Measurements from ENCODE around the gene PRKD2. TPM values are rescaled to one million over a fixed set of nuclear protein-coding genes. Genes with fewer than 3 reads are reported as not detected.

PRKD2 gene
- total and polyA plus RNA-seq, 2 of the 8 experiments (the other 6 are each of a cell fraction or from before 2014, with no cell fraction given) = 24.4 to 63.8 TPM

DNA sequence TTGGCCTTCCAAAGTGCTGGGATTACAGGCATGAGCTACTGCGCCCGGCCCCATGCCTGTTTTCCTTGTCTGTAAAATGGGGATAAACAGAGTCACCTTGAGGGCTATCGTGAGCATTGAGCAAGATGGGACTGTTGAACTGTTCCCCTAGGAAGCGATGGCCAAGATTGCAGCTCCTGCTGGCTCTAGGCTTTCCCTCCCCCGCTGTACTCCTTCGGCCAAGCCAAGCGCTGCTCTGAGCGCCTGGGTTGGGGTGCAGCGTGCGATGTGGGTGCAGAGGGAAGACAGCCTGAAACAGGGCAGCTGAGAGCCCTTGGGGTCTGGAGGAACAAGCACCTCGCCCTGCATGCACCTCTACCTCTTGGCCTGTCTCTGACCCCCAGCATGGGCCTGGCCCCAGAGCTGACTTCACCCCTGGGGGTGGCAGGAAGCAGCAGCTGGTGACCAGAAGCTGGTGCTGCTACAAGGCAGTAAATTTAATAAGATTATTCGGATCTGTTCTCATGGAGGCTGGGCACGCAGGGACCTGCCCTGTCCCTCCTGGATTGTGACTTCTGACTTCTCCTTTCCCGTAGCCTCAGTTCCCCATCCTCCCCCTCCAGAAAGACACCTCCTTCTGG is 86.2 kb downstream of the PRKD2 start (continued):
- TF ChIP-seq, protein P1, sequence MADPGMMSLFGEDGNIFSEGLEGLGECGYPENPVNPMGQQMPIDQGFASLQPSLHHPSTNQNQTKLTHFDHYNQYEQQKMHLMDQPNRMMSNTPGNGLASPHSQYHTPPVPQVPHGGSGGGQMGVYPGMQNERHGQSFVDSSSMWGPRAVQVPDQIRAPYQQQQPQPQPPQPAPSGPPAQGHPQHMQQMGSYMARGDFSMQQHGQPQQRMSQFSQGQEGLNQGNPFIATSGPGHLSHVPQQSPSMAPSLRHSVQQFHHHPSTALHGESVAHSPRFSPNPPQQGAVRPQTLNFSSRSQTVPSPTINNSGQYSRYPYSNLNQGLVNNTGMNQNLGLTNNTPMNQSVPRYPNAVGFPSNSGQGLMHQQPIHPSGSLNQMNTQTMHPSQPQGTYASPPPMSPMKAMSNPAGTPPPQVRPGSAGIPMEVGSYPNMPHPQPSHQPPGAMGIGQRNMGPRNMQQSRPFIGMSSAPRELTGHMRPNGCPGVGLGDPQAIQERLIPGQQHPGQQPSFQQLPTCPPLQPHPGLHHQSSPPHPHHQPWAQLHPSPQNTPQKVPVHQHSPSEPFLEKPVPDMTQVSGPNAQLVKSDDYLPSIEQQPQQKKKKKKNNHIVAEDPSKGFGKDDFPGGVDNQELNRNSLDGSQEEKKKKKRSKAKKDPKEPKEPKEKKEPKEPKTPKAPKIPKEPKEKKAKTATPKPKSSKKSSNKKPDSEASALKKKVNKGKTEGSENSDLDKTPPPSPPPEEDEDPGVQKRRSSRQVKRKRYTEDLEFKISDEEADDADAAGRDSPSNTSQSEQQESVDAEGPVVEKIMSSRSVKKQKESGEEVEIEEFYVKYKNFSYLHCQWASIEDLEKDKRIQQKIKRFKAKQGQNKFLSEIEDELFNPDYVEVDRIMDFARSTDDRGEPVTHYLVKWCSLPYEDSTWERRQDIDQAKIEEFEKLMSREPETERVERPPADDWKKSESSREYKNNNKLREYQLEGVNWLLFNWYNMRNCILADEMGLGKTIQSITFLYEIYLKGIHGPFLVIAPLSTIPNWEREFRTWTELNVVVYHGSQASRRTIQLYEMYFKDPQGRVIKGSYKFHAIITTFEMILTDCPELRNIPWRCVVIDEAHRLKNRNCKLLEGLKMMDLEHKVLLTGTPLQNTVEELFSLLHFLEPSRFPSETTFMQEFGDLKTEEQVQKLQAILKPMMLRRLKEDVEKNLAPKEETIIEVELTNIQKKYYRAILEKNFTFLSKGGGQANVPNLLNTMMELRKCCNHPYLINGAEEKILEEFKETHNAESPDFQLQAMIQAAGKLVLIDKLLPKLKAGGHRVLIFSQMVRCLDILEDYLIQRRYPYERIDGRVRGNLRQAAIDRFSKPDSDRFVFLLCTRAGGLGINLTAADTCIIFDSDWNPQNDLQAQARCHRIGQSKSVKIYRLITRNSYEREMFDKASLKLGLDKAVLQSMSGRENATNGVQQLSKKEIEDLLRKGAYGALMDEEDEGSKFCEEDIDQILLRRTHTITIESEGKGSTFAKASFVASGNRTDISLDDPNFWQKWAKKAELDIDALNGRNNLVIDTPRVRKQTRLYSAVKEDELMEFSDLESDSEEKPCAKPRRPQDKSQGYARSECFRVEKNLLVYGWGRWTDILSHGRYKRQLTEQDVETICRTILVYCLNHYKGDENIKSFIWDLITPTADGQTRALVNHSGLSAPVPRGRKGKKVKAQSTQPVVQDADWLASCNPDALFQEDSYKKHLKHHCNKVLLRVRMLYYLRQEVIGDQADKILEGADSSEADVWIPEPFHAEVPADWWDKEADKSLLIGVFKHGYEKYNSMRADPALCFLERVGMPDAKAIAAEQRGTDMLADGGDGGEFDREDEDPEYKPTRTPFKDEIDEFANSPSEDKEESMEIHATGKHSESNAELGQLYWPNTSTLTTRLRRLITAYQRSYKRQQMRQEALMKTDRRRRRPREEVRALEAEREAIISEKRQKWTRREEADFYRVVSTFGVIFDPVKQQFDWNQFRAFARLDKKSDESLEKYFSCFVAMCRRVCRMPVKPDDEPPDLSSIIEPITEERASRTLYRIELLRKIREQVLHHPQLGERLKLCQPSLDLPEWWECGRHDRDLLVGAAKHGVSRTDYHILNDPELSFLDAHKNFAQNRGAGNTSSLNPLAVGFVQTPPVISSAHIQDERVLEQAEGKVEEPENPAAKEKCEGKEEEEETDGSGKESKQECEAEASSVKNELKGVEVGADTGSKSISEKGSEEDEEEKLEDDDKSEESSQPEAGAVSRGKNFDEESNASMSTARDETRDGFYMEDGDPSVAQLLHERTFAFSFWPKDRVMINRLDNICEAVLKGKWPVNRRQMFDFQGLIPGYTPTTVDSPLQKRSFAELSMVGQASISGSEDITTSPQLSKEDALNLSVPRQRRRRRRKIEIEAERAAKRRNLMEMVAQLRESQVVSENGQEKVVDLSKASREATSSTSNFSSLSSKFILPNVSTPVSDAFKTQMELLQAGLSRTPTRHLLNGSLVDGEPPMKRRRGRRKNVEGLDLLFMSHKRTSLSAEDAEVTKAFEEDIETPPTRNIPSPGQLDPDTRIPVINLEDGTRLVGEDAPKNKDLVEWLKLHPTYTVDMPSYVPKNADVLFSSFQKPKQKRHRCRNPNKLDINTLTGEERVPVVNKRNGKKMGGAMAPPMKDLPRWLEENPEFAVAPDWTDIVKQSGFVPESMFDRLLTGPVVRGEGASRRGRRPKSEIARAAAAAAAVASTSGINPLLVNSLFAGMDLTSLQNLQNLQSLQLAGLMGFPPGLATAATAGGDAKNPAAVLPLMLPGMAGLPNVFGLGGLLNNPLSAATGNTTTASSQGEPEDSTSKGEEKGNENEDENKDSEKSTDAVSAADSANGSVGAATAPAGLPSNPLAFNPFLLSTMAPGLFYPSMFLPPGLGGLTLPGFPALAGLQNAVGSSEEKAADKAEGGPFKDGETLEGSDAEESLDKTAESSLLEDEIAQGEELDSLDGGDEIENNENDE (IDR thresholded peaks at IDR 0.05; ENCODE audit: insufficient replicate concordance, low read length) = no peak
- TF ChIP-seq CREB1 (IDR thresholded peaks at IDR 0.05) (no peak), PHF8 (conservative IDR thresholded peaks at IDR 0.05; ENCODE audit: low read depth, low read length) (no peak), TAF1 (IDR thresholded peaks at IDR 0.05; ENCODE audit: low read depth, low read length) (no peak)
- TF ChIP-seq, protein P2, sequence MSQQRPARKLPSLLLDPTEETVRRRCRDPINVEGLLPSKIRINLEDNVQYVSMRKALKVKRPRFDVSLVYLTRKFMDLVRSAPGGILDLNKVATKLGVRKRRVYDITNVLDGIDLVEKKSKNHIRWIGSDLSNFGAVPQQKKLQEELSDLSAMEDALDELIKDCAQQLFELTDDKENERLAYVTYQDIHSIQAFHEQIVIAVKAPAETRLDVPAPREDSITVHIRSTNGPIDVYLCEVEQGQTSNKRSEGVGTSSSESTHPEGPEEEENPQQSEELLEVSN (IDR thresholded peaks at IDR 0.05) = no peak
- TF ChIP-seq, protein P3, sequence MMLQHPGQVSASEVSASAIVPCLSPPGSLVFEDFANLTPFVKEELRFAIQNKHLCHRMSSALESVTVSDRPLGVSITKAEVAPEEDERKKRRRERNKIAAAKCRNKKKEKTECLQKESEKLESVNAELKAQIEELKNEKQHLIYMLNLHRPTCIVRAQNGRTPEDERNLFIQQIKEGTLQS (IDR thresholded peaks at IDR 0.05; ENCODE audit: insufficient read depth, low read depth, low read length) = no peak

Data from H1 (cell line).